Right renal pelvis (tissue), 4 donors: ENCODE results near the gene SIN3A. TPM values are rescaled to one million over a fixed set of nuclear protein-coding genes. Genes with fewer than 3 reads are reported as not detected.
"Not testable (repeated sequence)": the region's sequence is repeated elsewhere in the genome, so short reads cannot be mapped to it uniquely, and the experiment has no call there.

Experiments used
- DNase-seq, 4 donors: peaks; one replicate each; pipeline ENCODE4 v3.0.0-alpha.2; 2013; ENCODE audit warnings: low read depth in 4 of 4, low spot score in 3 of 4, missing footprints in 1 of 4
- polyA plus RNA-seq, 4 donors: library from polyadenylated mRNA; unstranded; fragments of 120-200 nt; gene quantifications; one replicate each; pipeline ENCODE4 v1.2.1, GENCODE V29; 2013; ENCODE audit not compliant: insufficient read length in 4 of 4

The SIN3A gene
- polyA plus RNA-seq, 4 donors = 51.7 to 62.2 (median 60.4) TPM

- no peak for DNase-seq
These were observed 91.8 kb downstream of the SIN3A start for GRCh38 chr15:75359537-75360250.

- DNase-seq = no peak
These were observed 92.5 kb downstream of the SIN3A start for GRCh38 chr15:75358771-75359536.

- DNase-seq = no peak
These were observed 93.4 kb downstream of the SIN3A start for GRCh38 chr15:75357976-75358673.

- DNase-seq = no peak
These were observed 95.0 kb downstream of the SIN3A start for GRCh38 chr15:75356517-75356916.

GRCh38 chr15:75356006-75356405 lies 95.5 kb downstream of the SIN3A start:
- DNase-seq = no peak

- DNase-seq = no peak
These were observed 96.1 kb downstream of the SIN3A start for GRCh38 chr15:75355369-75355768.

GRCh38 chr15:75354454-75354853 lies 97.0 kb downstream of the SIN3A start:
- no peak for DNase-seq

GRCh38 chr15:75353604-75354003 lies 97.9 kb downstream of the SIN3A start:
- DNase-seq = no peak

- DNase-seq = no peak
These were observed 99.1 kb downstream of the SIN3A start for GRCh38 chr15:75352186-75353080.

GRCh38 chr15:75350601-75351361 lies 100.7 kb downstream of the SIN3A start:
- DNase-seq = no peak

GRCh38 chr15:75349851-75350588 lies 101.5 kb downstream of the SIN3A start:
- DNase-seq = no peak

GRCh38 chr15:75349351-75349669 lies 102.2 kb downstream of the SIN3A start:
- DNase-seq = not testable (repeated sequence)

- DNase-seq = no peak
These were observed 102.7 kb downstream of the SIN3A start for GRCh38 chr15:75348562-75349350.

GRCh38 chr15:75348034-75348561 lies 103.4 kb downstream of the SIN3A start:
- no peak for DNase-seq

- DNase-seq = no peak
These were observed 104.1 kb downstream of the SIN3A start for GRCh38 chr15:75347222-75348033.

GRCh38 chr15:75346796-75347221 lies 104.7 kb downstream of the SIN3A start, which contains the start of gene NEIL1:
Gene NEIL1, plus strand, starts transcription at chr15:75347039. Its CDS starts 1,867 bp downstream, at chr15:75348906.
- DNase-seq = no peak

GRCh38 chr15:75343953-75344352 lies 107.5 kb downstream of the SIN3A start:
- not testable (repeated sequence) for DNase-seq
